ENCODE results near the gene EHBP1L1. TPM values are rescaled to one million over a fixed set of nuclear protein-coding genes. Genes with fewer than 3 reads are reported as not detected.
A peak's percentile ranks its signal among the peaks of the same experiment; 100 is the strongest.

EHBP1L1 gene
- total and polyA plus RNA-seq, 2 of the 8 experiments (the other 6 are each of a cell fraction or from before 2014, with no cell fraction given), result 4.3 to 6.6 TPM

- Histone ChIP-seq H2BK15ac (ENCODE audit: low read length) (peak within 1 kb of the TSS; percentile 46; the same call in 1 of the 2 replicates), H3K9me3 (ENCODE audit: insufficient read depth in 2 of 2, low read depth in 1 of 2, low read length in 1 of 2) (no peaks in the 10 kb centered on the region), H3K79me2 (ENCODE audit: control insufficient read depth in 1 of 2, insufficient read depth in 2 of 2, low read length in 2 of 2) (no peaks in the 10 kb centered on the region), H3K9ac (replicated peaks in 1 of 4; ENCODE audit: extremely low read depth in 1 of 4, low read depth in 3 of 4, low read length in 3 of 4) (peak within 1 kb of the TSS in 2 of 4 experiments; percentile 39 to 43; a peak in 2 of 7 replicates), H3K23me2 (ENCODE audit: low read depth, low read length) (peaks cover 10% of the 10 kb centered on the region; the same call in 1 of the 2 replicates), H2AFZ (ENCODE audit: low read length) (peak within 1 kb of the TSS; percentile 36; the same call in 1 of the 2 replicates), H3K4me1 (replicated peaks in 1 of 4; ENCODE audit: control insufficient read depth in 3 of 4, insufficient read depth in 4 of 4, low read length in 3 of 4) (peaks cover 0 to 51% (median 39%) of the 10 kb centered on the region in 4 experiments; a peak in 6 of 7 replicates), H3K18ac (ENCODE audit: extremely low read depth, low read length) (peak within 1 kb of the TSS; percentile 87), H3K27me3 (replicated peaks in 1 of 4; ENCODE audit: control insufficient read depth in 3 of 4, extremely low read depth in 1 of 4, insufficient read depth in 3 of 4, low read length in 3 of 4) (peaks cover 0 to 32% (median 21%) of the 10 kb centered on the region in 4 experiments; a peak in 5 of 7 replicates), H3K14ac (ENCODE audit: insufficient read length) (no peak within 1 kb of the TSS), H2BK5ac (ENCODE audit: low read depth, low read length) (no peak within 1 kb of the TSS; the same call in 1 of the 2 replicates), H4K91ac (replicated peaks; ENCODE audit: insufficient read length, low read length) (peak within 1 kb of the TSS; percentile 69), H4K20me1 (replicated peaks in 1 of 2; ENCODE audit: control insufficient read depth in 1 of 2, insufficient read depth in 2 of 2, low read length in 2 of 2) (no peaks in the 10 kb centered on the region), H2BK120ac (replicated peaks; ENCODE audit: low read depth, low read length) (peak within 1 kb of the TSS; percentile 29), H3K27ac (ENCODE audit: low read depth, low read length) (no peak within 1 kb of the TSS), H3K4ac (replicated peaks; ENCODE audit: insufficient read length, low read depth, low read length) (no peak within 1 kb of the TSS), H2BK12ac (ENCODE audit: low read depth, low read length) (peak within 1 kb of the TSS; percentile 84; the same call in 1 of the 2 replicates), H2AK5ac (ENCODE audit: low read depth, low read length) (no peak within 1 kb of the TSS; the same call in 1 of the 2 replicates), H3K23ac (ENCODE audit: insufficient read length) (no peak within 1 kb of the TSS), H3K79me1 (ENCODE audit: low read depth, low read length) (no peaks in the 10 kb centered on the region), H3K56ac (replicated peaks; ENCODE audit: insufficient read length, low read depth, low read length) (no peak within 1 kb of the TSS), H3K4me2 (ENCODE audit: insufficient read depth in 1 of 2, low read depth in 2 of 2, low read length in 2 of 2) (peak within 1 kb of the TSS; percentile 62 to 84), H3K4me3 (ENCODE audit: extremely low read depth in 1 of 4, insufficient read depth in 2 of 4, low read depth in 3 of 4, low read length in 4 of 4) (peak within 1 kb of the TSS; percentile 39 to 77 (median 48)), H4K5ac (ENCODE audit: insufficient read length, low read depth, low read length) (peak within 1 kb of the TSS; percentile 24), H2BK20ac (ENCODE audit: low read length) (peak within 1 kb of the TSS; percentile 61; the same call in 1 of the 2 replicates), H4K8ac (ENCODE audit: extremely low read depth, insufficient read depth, low read length) (peak within 1 kb of the TSS; percentile 90), H3K36me3 (ENCODE audit: control insufficient read depth in 2 of 4, insufficient read depth in 4 of 4, low read length in 3 of 4) (no peaks in the 10 kb centered on the region)
- FAIRE-seq (no peak), DNase-seq (ENCODE audit: low read depth in 1 of 2, low spot score in 2 of 2) (peak in 1 of 2 experiments; percentile 72)
- TF ChIP-seq TEAD4 (IDR thresholded peaks at IDR 0.05; ENCODE audit: low read depth, low read length) (peak; percentile 62), RXRA (IDR thresholded peaks at IDR 0.05; ENCODE audit: insufficient read depth, low read depth, low read length) (no peak), TAF1 (IDR thresholded peaks at IDR 0.05; ENCODE audit: low read depth, low read length) (peak; percentile 23; the same call in 1 of the 2 replicates), KDM4A (IDR thresholded peaks at IDR 0.05; ENCODE audit: low read depth, low read length, severe bottlenecking) (peak; percentile 36), ASH2L (IDR thresholded peaks at IDR 0.05; ENCODE audit: low read length) (peak; percentile 9)
- WGBS, 2 experiments (ENCODE audit: extremely low coverage in 1 of 2, insufficient coverage in 1 of 2, insufficient read length in 1 of 2, insufficient replicate concordance in 2 of 2, low coverage in 1 of 2, low lambda C conversion rate in 2 of 2, missing lambda C conversion rate in 1 of 2), result 6% methylated on average over 12 of the region's 79 CpGs; no CpG with 5 or more reads in 1 of the 2 experiments
- CTCF ChIA-PET (ENCODE audit: partially characterized antibody), result interaction anchor here (0.7 to 16.3 kb wide), 10 partner anchors 12 to 72 kb away, joined by 3 to 284 read pairs (median 4); partner anchors contain the start of genes EHBP1L1, FAM89B, KCNK7 and ZNRD2
- POLR2A ChIA-PET (ENCODE audit: partially characterized antibody), result interaction anchor here (0.7 to 2.8 kb wide), 5 partner anchors 12 to 53 kb away, joined by 3 to 14 read pairs (median 4); partner anchors contain the start of genes FAM89B, SCYL1 and ZNRD2
Observed at GRCh38 chr11:65558002-65558929, 17.6 kb upstream of the EHBP1L1 start, which contains the start of gene LTBP3. TSS of gene LTBP3 (minus strand) at chr11:65558359. CDS start at chr11:65557959, 400 bp downstream.
